Right lobe of liver (tissue), 6 donors: ENCODE data around the gene ASB2. TPM values are rescaled to one million over a fixed set of nuclear protein-coding genes. Genes with fewer than 3 reads are reported as not detected.

Experiments used
- ATAC-seq, 4 donors: fragments of 200-7000 bp; cut with Tn5 transposase; one replicate each; pipeline ENCODE4 v1.9.1; 2020; ENCODE audit warnings: mild to moderate bottlenecking in 4 of 4, moderate library complexity in 4 of 4
- DNase-seq, 3 donors: peaks; one replicate each; pipeline ENCODE4 v3.0.0-alpha.2; 2020
- H3K27ac ChIP-seq, 3 donors: fragments of 200-600 bp; one replicate each; pipeline ENCODE4 v1.8.0; 2022
- H3K27me3 ChIP-seq, 2 donors: fragments of 200-600 bp; one replicate each; pipeline ENCODE4 v1.8.0; 2022
- H3K36me3 ChIP-seq, 4 donors: fragments of 200-600 bp; sonication (generic) in 1 of 4; one replicate each; pipeline versions ENCODE4 v1.5.1 to v1.8.0; 2017 to 2022; ENCODE audit warnings: control low read depth in 1 of 4
- H3K4me1 ChIP-seq, 4 donors: fragments of 200-600 bp; sonication (generic) in 1 of 4; one replicate each; pipeline versions ENCODE4 v1.5.1 to v1.8.0; 2017 to 2022; ENCODE audit warnings: control low read depth in 1 of 4
- H3K4me3 ChIP-seq, 3 donors: fragments of 200-600 bp; one replicate each; pipeline ENCODE4 v1.8.0; 2022
- H3K9me3 ChIP-seq, 4 donors: fragments of 200-600 bp; sonication (generic) in 1 of 4; one replicate each; pipeline versions ENCODE4 v1.5.1 to v1.8.0; 2017 to 2022; ENCODE audit warnings: control low read depth in 1 of 4
- CTCF ChIP-seq, 4 donors: fragments of 200-600 bp in 3 of 4; fragments of 450-650 bp in 1 of 4; IDR thresholded peaks; one replicate each; pipeline versions ENCODE4 v1.5.1 to v1.8.0; 2016 to 2022; ENCODE audit warnings: antibody characterized with exemption in 4 of 4, mild to moderate bottlenecking in 2 of 4
- POLR2A ChIP-seq: fragments of 450-650 bp; IDR thresholded peaks from one replicate; pipeline ENCODE4 v1.6.1; 2017; ENCODE audit warnings: antibody characterized with exemption, mild to moderate bottlenecking
- WGBS: methylation state at CpG from one replicate; pipeline ENCODE4 v1.1.6; 2018; ENCODE audit warnings: low coverage, low lambda C conversion rate; ENCODE audit not compliant: insufficient coverage; ENCODE audit errors: missing lambda C conversion rate; 5-methylcytosine and 5-hydroxymethylcytosine counted together
- intact Hi-C, 2 donors: fragments of 100-400 bp; cut with DNase I; formaldehyde crosslinking; loops; one replicate each; pipeline versions ENCODE4 v1.11.2 to v1.14.1; 2022
- total RNA-seq, 6 experiments: library from RNA; depleted of rRNA in 2 of 6; stranded (reverse); fragments of >200 nt in 2 of 6; fragmentation: NEBNext Ultra II Directional in 3 of 6; extraction: Animal tissue kit (Norgen Biotek cat#: 25700) in 3 of 6; gene quantifications; one replicate each; pipeline versions ENCODE4 v1.1.0 to v1.2.4, GENCODE V29; 2016 to 2023
- donor health status: DM: no; HTN: yes; CAD: no.
- donor health status: DM: no; HTN: no; CAD: no.
- donor health status: DM: no; HTN: no; CAD: no.
- donor health status: DM: no; HTN: yes; CAD: no.
- donor health status: DM: no; HTN: yes; CAD: no.

The ASB2 gene
- total RNA-seq, 6 experiments from 2014 or later, result 0.20 to 0.59 (median 0.28) TPM

- TF ChIP-seq POLR2A (no peak), CTCF (IDR thresholded peaks at IDR 0.05) (no peak)
- H3K27ac ChIP-seq, result no peak overlapping the region
- DNase-seq (no peak), ATAC-seq (no peak)
- no peaks in the 10 kb centered on the region for H3K27me3 ChIP-seq
- 54% methylated on average over 5 of the region's 10 CpGs for WGBS
- peaks cover 0 to 13% (median under 1%) of the 10 kb centered on the region in 4 donors for H3K4me1 ChIP-seq
- intact Hi-C loops, result no loop called here
- H3K4me3 ChIP-seq, result no peak overlapping the region
- no peaks in the 10 kb centered on the region for H3K36me3 ChIP-seq
- H3K9me3 ChIP-seq, result no peaks in the 10 kb centered on the region
Measured at GRCh38 chr14:94022532-94023411, 46.4 kb upstream of the ASB2 start.

DNA sequence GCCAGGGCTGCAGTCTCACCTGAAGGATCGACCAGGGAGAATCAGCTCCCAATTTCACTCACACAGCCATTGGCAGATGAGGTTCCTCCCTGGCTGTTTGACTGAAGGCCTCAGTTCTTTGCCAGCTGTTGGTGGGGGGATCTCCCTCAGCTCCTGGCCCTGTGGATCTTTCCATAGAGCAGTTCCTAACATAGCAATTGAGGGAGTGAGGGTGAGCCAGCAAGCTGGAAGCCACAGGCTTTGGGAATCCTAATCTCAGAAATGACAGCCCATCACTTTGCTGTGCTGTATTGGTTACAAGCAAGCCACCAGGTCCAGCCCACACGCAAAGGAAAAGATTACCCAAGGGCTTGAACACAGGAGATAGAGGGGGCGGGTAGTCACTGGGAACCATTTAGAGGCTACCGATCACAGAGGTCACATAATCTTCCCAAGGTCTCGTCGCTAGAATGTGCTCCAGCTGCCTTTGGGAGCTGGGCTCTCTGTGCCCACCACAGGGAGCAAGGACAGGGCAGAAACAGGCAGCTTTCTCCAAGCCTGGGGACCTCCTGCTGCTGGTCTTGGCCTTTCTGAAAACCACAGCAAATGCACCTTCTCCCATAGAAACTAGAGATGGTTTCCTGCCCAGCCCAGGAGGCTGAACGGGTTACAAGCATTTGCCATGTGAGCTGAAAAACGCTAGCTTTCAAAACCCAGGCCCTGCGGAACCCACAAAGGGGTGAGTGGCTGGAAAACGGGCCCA, 45.2 kb upstream of the ASB2 start:
- ATAC-seq, result no peak

GRCh38 chr14:94021001-94021400, 44.6 kb upstream of the ASB2 start:
- TF ChIP-seq CTCF (IDR thresholded peaks at IDR 0.05) (no peak), POLR2A (no peak)
- Histone ChIP-seq H3K4me1 (peaks cover 0 to 1% (median 0%) of the 10 kb centered on the region in 4 donors), H3K36me3 (no peaks in the 10 kb centered on the region), H3K27me3 (no peaks in the 10 kb centered on the region), H3K27ac (no peak overlapping the region), H3K9me3 (no peaks in the 10 kb centered on the region), H3K4me3 (no peak overlapping the region)
- WGBS, result 40% methylated on average over 1 of the region's 2 CpGs
- ATAC-seq, result no peak
- no peak for DNase-seq
- intact Hi-C loops, result no loop called here

More for the DNA sequence above, 45.2 kb upstream of the ASB2 start:
- Histone ChIP-seq H3K36me3 (no peaks in the 10 kb centered on the region), H3K27ac (no peak overlapping the region), H3K4me1 (peaks cover 0 to 1% (median under 1%) of the 10 kb centered on the region in 4 donors), H3K27me3 (no peaks in the 10 kb centered on the region), H3K9me3 (no peaks in the 10 kb centered on the region), H3K4me3 (no peak overlapping the region)
- DNase-seq, result no peak
- 45% methylated on average over 4 of the region's 10 CpGs for WGBS
- TF ChIP-seq POLR2A (no peak), CTCF (IDR thresholded peaks at IDR 0.05) (no peak)
- intact Hi-C loops, result no loop called here

- 85% methylated on average over 4 of the region's 4 CpGs for WGBS
Measured at GRCh38 chr14:94020267-94020666, 43.9 kb upstream of the ASB2 start.

More at GRCh38 chr14:94020267-94020666, 43.9 kb upstream of the ASB2 start:
- Histone ChIP-seq H3K4me3 (no peak overlapping the region), H3K36me3 (no peaks in the 10 kb centered on the region), H3K4me1 (no peaks in the 10 kb centered on the region), H3K9me3 (no peaks in the 10 kb centered on the region), H3K27ac (no peak overlapping the region), H3K27me3 (no peaks in the 10 kb centered on the region)
- TF ChIP-seq CTCF (IDR thresholded peaks at IDR 0.05) (no peak), POLR2A (no peak)
- intact Hi-C loops, result no loop called here
- DNase-seq (no peak), ATAC-seq (no peak)
